Measurements from ENCODE around the gene RAF1. TPM values are rescaled to one million over a fixed set of nuclear protein-coding genes. Genes with fewer than 3 reads are reported as not detected.

The RAF1 gene
- total and polyA plus RNA-seq, 2 donors (not counting 3 experiments of a cell fraction or from before 2014, with no cell fraction given): 73.8 to 86.2 TPM

GRCh38 chr3:12656193-12656592 is 7.7 kb downstream of the RAF1 start:
- peaks cover 100% of the 10 kb centered on the region for H3K79me2 ChIP-seq (ENCODE audit: control insufficient read depth, insufficient read depth, low read length)
- H3K4me2 ChIP-seq (ENCODE audit: insufficient read depth, low read length): no peak overlapping the region
- DNase-seq (ENCODE audit: low read depth, low spot score) (no peak), FAIRE-seq (no peak)
- no peak overlapping the region for H3K9ac ChIP-seq (replicated peaks; ENCODE audit: extremely low read depth, insufficient read depth, low read length)
- H3K27ac ChIP-seq (ENCODE audit: insufficient read depth, low read depth, low read length): no peak overlapping the region
- CTCF ChIA-PET: no interaction called here
- intact Hi-C loops (cut with micrococcal nuclease) (no loop called here), dilution Hi-C loops (cut with MboI; ENCODE audit: extremely low pct_ligation_motif_present, low sequenced_read_pairs) (no loop called here)
- peaks cover 7% of the 10 kb centered on the region for H4K20me1 ChIP-seq (replicated peaks; ENCODE audit: control insufficient read depth, extremely low read depth, insufficient read depth, low read length)
- H3K27me3 ChIP-seq (ENCODE audit: control insufficient read depth in 2 of 2, insufficient read depth in 2 of 2, low read length in 2 of 2): no peaks in the 10 kb centered on the region
- POLR2A ChIA-PET: no interaction called here
- no peaks in the 10 kb centered on the region for H3K36me3 ChIP-seq (ENCODE audit: control insufficient read depth in 2 of 2, extremely low read depth in 1 of 2, insufficient read depth in 2 of 2, low read length in 2 of 2)
- H3K9me3 ChIP-seq (replicated peaks; ENCODE audit: control insufficient read depth, insufficient read depth, low read length): no peaks in the 10 kb centered on the region
- peaks cover 6% of the 10 kb centered on the region for H3K4me1 ChIP-seq (ENCODE audit: control insufficient read depth, extremely low read depth, insufficient read depth, low read length)
- H3K9me1 ChIP-seq (replicated peaks; ENCODE audit: control insufficient read depth, extremely low read depth, insufficient read depth, low read length): peaks cover 2% of the 10 kb centered on the region
- TF ChIP-seq FOS (IDR thresholded peaks at IDR 0.05; ENCODE audit: borderline replicate concordance, insufficient read depth, low read length): no peak
- TF ChIP-seq JUN (IDR thresholded peaks at IDR 0.05; ENCODE audit: borderline replicate concordance, insufficient read depth, insufficient read length, low read depth): no peak
- TF ChIP-seq POLR2A (IDR thresholded peaks at IDR 0.05; ENCODE audit: low read depth, low read length): no peak
- no peak for TF ChIP-seq GATA2 (IDR thresholded peaks at IDR 0.05; ENCODE audit: insufficient read depth, insufficient read length, low read depth, low read length)
- no peak for TF ChIP-seq EZH2 (IDR thresholded peaks at IDR 0.05; ENCODE audit: borderline replicate concordance, low read depth, low read length, severe bottlenecking)
- H2AFZ ChIP-seq (ENCODE audit: low read depth, low read length): no peak overlapping the region
- no peak overlapping the region for H3K4me3 ChIP-seq (replicated peaks in 1 of 3; ENCODE audit: insufficient read depth in 1 of 3, low read depth in 1 of 3, low read length in 3 of 3)
- no TSS peak for BruUV-seq (replicated peaks)

GRCh38 chr3:12655701-12656100 is 8.2 kb downstream of the RAF1 start:
- FAIRE-seq (no peak), DNase-seq (ENCODE audit: low read depth, low spot score) (no peak)
- intact Hi-C loops (cut with micrococcal nuclease) (no loop called here), dilution Hi-C loops (cut with MboI; ENCODE audit: extremely low pct_ligation_motif_present, low sequenced_read_pairs) (no loop called here)
- no peak overlapping the region for H3K4me2 ChIP-seq (ENCODE audit: insufficient read depth, low read length)
- H3K9me1 ChIP-seq (replicated peaks; ENCODE audit: control insufficient read depth, extremely low read depth, insufficient read depth, low read length): peaks cover 2% of the 10 kb centered on the region
- no TSS peak for BruUV-seq (replicated peaks)
- TF ChIP-seq CTCF (IDR thresholded peaks at IDR 0.05; ENCODE audit: extremely low read depth in 1 of 2, insufficient read depth in 1 of 2, low read depth in 1 of 2, low read length in 2 of 2) (no peak), MYC (IDR thresholded peaks at IDR 0.05; ENCODE audit: low read depth, low read length) (no peak), GATA2 (IDR thresholded peaks at IDR 0.05; ENCODE audit: insufficient read depth, insufficient read length, low read depth, low read length) (no peak), JUN (IDR thresholded peaks at IDR 0.05; ENCODE audit: borderline replicate concordance, insufficient read depth, insufficient read length, low read depth) (no peak), EZH2 (IDR thresholded peaks at IDR 0.05; ENCODE audit: borderline replicate concordance, low read depth, low read length, severe bottlenecking) (no peak), POLR2A (IDR thresholded peaks at IDR 0.05; ENCODE audit: low read depth, low read length) (no peak), POLR2AphosphoS5 (IDR thresholded peaks at IDR 0.05; ENCODE audit: insufficient read depth, low read depth, low read length) (no peak), FOS (IDR thresholded peaks at IDR 0.05; ENCODE audit: borderline replicate concordance, insufficient read depth, low read length) (no peak)
- TF ChIP-seq, protein P1, sequence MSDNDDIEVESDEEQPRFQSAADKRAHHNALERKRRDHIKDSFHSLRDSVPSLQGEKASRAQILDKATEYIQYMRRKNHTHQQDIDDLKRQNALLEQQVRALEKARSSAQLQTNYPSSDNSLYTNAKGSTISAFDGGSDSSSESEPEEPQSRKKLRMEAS (IDR thresholded peaks at IDR 0.05; ENCODE audit: insufficient read depth, insufficient read length): no peak
- H3K9ac ChIP-seq (replicated peaks; ENCODE audit: extremely low read depth, insufficient read depth, low read length): no peak overlapping the region
- H3K9me3 ChIP-seq (replicated peaks; ENCODE audit: control insufficient read depth, insufficient read depth, low read length): no peaks in the 10 kb centered on the region
- H3K4me1 ChIP-seq (ENCODE audit: control insufficient read depth, extremely low read depth, insufficient read depth, low read length): peaks cover 1% of the 10 kb centered on the region
- H2AFZ ChIP-seq (ENCODE audit: low read depth, low read length): no peak overlapping the region
- peaks cover 100% of the 10 kb centered on the region for H3K79me2 ChIP-seq (ENCODE audit: control insufficient read depth, insufficient read depth, low read length)
- H3K4me3 ChIP-seq (replicated peaks in 1 of 3; ENCODE audit: insufficient read depth in 1 of 3, low read depth in 1 of 3, low read length in 3 of 3): no peak overlapping the region
- H3K36me3 ChIP-seq (ENCODE audit: control insufficient read depth in 2 of 2, extremely low read depth in 1 of 2, insufficient read depth in 2 of 2, low read length in 2 of 2): no peaks in the 10 kb centered on the region
- no peaks in the 10 kb centered on the region for H3K27me3 ChIP-seq (ENCODE audit: control insufficient read depth in 2 of 2, insufficient read depth in 2 of 2, low read length in 2 of 2)
- POLR2A ChIA-PET: no interaction called here
- CTCF ChIA-PET: no interaction called here
- H3K27ac ChIP-seq (ENCODE audit: insufficient read depth, low read depth, low read length): no peak overlapping the region
- H4K20me1 ChIP-seq (replicated peaks; ENCODE audit: control insufficient read depth, extremely low read depth, insufficient read depth, low read length): peaks cover 9% of the 10 kb centered on the region

Measured in endothelial cell of umbilical vein (primary cell).